H1 (cell line): ENCODE measurements around the gene PLCB3. TPM values are rescaled to one million over a fixed set of nuclear protein-coding genes. Genes with fewer than 3 reads are reported as not detected.

Source experiments
- ASH2L ChIP-seq: fragments of 200-600, 300-600 bp; sonication (generic); IDR thresholded peaks from one replicate; pipeline ENCODE4 v1.7.1; 2017; ENCODE audit warnings: low read length
- EGR1 ChIP-seq: IDR thresholded peaks from 2 replicates; pipeline ENCODE4 v1.6.1; 2011; ENCODE audit warnings: low read depth, low read length, borderline replicate concordance
- NANOG ChIP-seq: IDR thresholded peaks from 2 replicates; pipeline ENCODE4 v1.6.1; 2011; ENCODE audit warnings: low read length, low read depth, mild to moderate bottlenecking, inconsistent platforms; ENCODE audit not compliant: insufficient read depth, poor library complexity, severe bottlenecking
- SIRT6 ChIP-seq: IDR thresholded peaks from one replicate; pipeline ENCODE4 v1.7.1; 2012; ENCODE audit warnings: low read length, inconsistent platforms
- SRF ChIP-seq: IDR thresholded peaks from 2 replicates; pipeline ENCODE4 v1.6.1; 2011; ENCODE audit warnings: mild to moderate bottlenecking, low read depth, low read length, moderate library complexity
- YY1 ChIP-seq: IDR thresholded peaks from 2 replicates; pipeline ENCODE4 v1.6.1; 2011; ENCODE audit warnings: low read depth, mild to moderate bottlenecking, low read length
- polyA plus RNA-seq, 7 experiments: library from polyadenylated mRNA; depleted of rRNA in 3 of 7; stranded (reverse) in 5 of 7; unstranded in 2 of 7; fragments of >200 nt in 5 of 7; fragments of 200-250 nt in 2 of 7; gene quantifications; 1 replicate in 5 of 7; 2 replicates in 1 of 7; 4 replicates in 1 of 7; pipeline versions ENCODE4 v1.2.1 to v1.2.3, GENCODE V29; 2011 to 2013; ENCODE audit warnings: missing spikeins in 2 of 7, mixed read lengths in 2 of 7
- total RNA-seq: library from RNA; stranded (reverse); fragmentation: NEBNext Ultra II Directional; extraction: Animal tissue kit (Norgen Biotek cat#: 25700); gene quantifications from 2 replicates; pipeline ENCODE4 v1.2.1, GENCODE V29; 2021

PLCB3 gene
- total and polyA plus RNA-seq, 2 of the 8 experiments (the other 6 are each of a cell fraction or from before 2014, with no cell fraction given): 47.2 to 104 TPM

DNA sequence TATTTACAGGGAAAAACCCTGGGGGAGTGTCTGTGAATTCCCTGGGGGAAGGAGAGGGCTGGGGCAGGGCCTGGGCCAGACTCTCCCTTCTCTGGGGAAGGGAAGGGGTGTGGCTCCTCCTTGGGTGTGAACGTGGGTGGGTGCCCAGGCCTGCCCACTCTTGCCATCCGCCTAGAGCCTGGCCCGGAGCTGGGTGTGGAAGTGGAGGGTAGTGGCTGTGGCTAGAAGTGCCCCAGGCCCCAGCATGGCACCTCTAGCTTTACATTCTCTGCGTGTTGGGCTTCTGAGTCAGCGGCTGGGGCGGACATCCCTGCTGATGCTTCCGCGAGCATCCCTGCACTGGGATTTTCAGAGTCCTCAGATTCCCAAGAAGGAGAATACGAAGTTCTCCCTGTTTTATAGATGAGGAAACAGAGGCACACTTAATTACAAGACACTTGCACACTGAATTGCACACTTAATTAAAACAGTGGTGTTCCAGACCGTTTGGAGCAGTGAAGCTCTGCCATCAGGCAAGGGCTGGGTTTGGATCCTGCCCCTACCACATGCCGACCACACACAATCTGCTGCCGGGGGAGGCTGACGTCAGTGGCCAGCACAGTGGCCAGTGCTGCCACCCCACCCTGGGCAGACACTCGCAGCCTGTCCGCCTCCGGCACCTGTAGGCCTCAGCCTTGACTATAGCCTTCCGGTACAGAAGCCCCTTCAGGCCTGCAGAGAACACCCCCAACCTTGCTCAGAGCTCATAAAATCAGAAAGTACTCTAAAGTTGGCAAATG lies 25.5 kb downstream of the PLCB3 start (continued):
- no peak for TF ChIP-seq SRF
- no peak for TF ChIP-seq YY1
- no peak for TF ChIP-seq ASH2L
- no peak for TF ChIP-seq EGR1
- TF ChIP-seq SIRT6: no peak
- no peak for TF ChIP-seq NANOG
